Stimulated activated naive B cell treated with anti-CD40 and anti-IgM and Interleukin-4, amounts not matched to agents 10 μg/mL and 1 μg/mL and 100 μg/mL, for 72 hours (primary cell): ENCODE data around the gene PDZRN3.
"Not testable (repeated sequence)": the region's sequence is repeated elsewhere in the genome, so short reads cannot be mapped to it uniquely, and the experiment has no call there.

Experiments used
- ATAC-seq, 2 donors: fragments of 150-1000 bp; cut with Tn5 transposase; replicated peaks; 2 replicates each; pipeline ENCODE4 v1.10.0; 2021; ENCODE audit warnings: moderate library complexity in 1 of 2
- DNase-seq: peaks from one replicate; pipeline ENCODE4 v3.0.0; 2021
- H3K27ac Mint-ChIP-seq: one replicate; pipeline ENCODE4 v1.8.0; 2022; ENCODE audit warnings: mild to moderate bottlenecking, mixed read lengths
- H3K27me3 Mint-ChIP-seq, 2 donors: one replicate each; pipeline ENCODE4 v1.8.0; 2022; ENCODE audit warnings: mixed read lengths in 2 of 2
- H3K36me3 Mint-ChIP-seq, 2 donors: one replicate each; pipeline ENCODE4 v1.8.0; 2022; ENCODE audit warnings: mixed read lengths in 2 of 2, mild to moderate bottlenecking in 1 of 2
- H3K4me1 Mint-ChIP-seq, 2 donors: one replicate each; pipeline ENCODE4 v1.8.0; 2022; ENCODE audit warnings: mixed read lengths in 2 of 2, mild to moderate bottlenecking in 1 of 2
- H3K4me3 Mint-ChIP-seq, 2 donors: one replicate each; pipeline ENCODE4 v1.8.0; 2022; ENCODE audit warnings: mild to moderate bottlenecking in 2 of 2, mixed read lengths in 2 of 2, moderate library complexity in 1 of 2
- H3K9me3 Mint-ChIP-seq, 2 donors: one replicate each; pipeline ENCODE4 v1.8.0; 2022; ENCODE audit warnings: mixed read lengths in 2 of 2, mild to moderate bottlenecking in 1 of 2

Gene PDZRN3

GRCh38 chr3:73475717-73476116 lies 149.0 kb downstream of the PDZRN3 start:
- no peak overlapping the region for H3K27ac Mint-ChIP-seq
- H3K4me3 Mint-ChIP-seq = no peak overlapping the region
- peaks cover 0 to 2% of the 10 kb centered on the region in 2 donors for H3K9me3 Mint-ChIP-seq
- H3K27me3 Mint-ChIP-seq = peaks cover 16 to 33% of the 10 kb centered on the region in 2 donors
- ATAC-seq = no peak
- H3K4me1 Mint-ChIP-seq = no peaks in the 10 kb centered on the region
- DNase-seq = no peak
- no peaks in the 10 kb centered on the region for H3K36me3 Mint-ChIP-seq

GRCh38 chr3:73475175-73475574 lies 149.6 kb downstream of the PDZRN3 start:
- DNase-seq (no peak), ATAC-seq (no peak)
- no peak overlapping the region for H3K27ac Mint-ChIP-seq
- peaks cover 14 to 29% of the 10 kb centered on the region in 2 donors for H3K27me3 Mint-ChIP-seq
- peaks cover 0 to 2% of the 10 kb centered on the region in 2 donors for H3K9me3 Mint-ChIP-seq
- H3K4me3 Mint-ChIP-seq = no peak overlapping the region
- no peaks in the 10 kb centered on the region for H3K4me1 Mint-ChIP-seq
- H3K36me3 Mint-ChIP-seq = no peaks in the 10 kb centered on the region

- Mint-ChIP-seq H3K27ac (no peak overlapping the region), H3K27me3 (peaks cover 14 to 29% of the 10 kb centered on the region in 2 donors), H3K9me3 (peaks cover 0 to 2% of the 10 kb centered on the region in 2 donors), H3K4me3 (no peak overlapping the region), H3K4me1 (no peaks in the 10 kb centered on the region), H3K36me3 (no peaks in the 10 kb centered on the region)
- DNase-seq (no peak), ATAC-seq (no peak)
These were observed 150.1 kb downstream of the PDZRN3 start for GRCh38 chr3:73474619-73475018.

- no peak overlapping the region for H3K27ac Mint-ChIP-seq
- H3K4me1 Mint-ChIP-seq = no peaks in the 10 kb centered on the region
- peaks cover 14 to 29% of the 10 kb centered on the region in 2 donors for H3K27me3 Mint-ChIP-seq
- no peaks in the 10 kb centered on the region for H3K36me3 Mint-ChIP-seq
- ATAC-seq (no peak), DNase-seq (no peak)
- H3K9me3 Mint-ChIP-seq = peaks cover 0 to 2% of the 10 kb centered on the region in 2 donors
- no peak overlapping the region for H3K4me3 Mint-ChIP-seq
These were observed 150.8 kb downstream of the PDZRN3 start for GRCh38 chr3:73473898-73474416.

- H3K36me3 Mint-ChIP-seq = no peaks in the 10 kb centered on the region
- no peak for ATAC-seq
- H3K27ac Mint-ChIP-seq = no peak overlapping the region
- peaks cover 14 to 29% of the 10 kb centered on the region in 2 donors for H3K27me3 Mint-ChIP-seq
- H3K4me1 Mint-ChIP-seq = no peaks in the 10 kb centered on the region
- H3K4me3 Mint-ChIP-seq = no peak overlapping the region
- no peak for DNase-seq
- H3K9me3 Mint-ChIP-seq = peaks cover 0 to 2% of the 10 kb centered on the region in 2 donors
These were observed 151.4 kb downstream of the PDZRN3 start for GRCh38 chr3:73473181-73473897.

- DNase-seq (no peak), ATAC-seq (no peak)
- Mint-ChIP-seq H3K9me3 (no peaks in the 10 kb centered on the region), H3K4me1 (no peaks in the 10 kb centered on the region), H3K27ac (no peak overlapping the region), H3K36me3 (no peaks in the 10 kb centered on the region), H3K4me3 (no peak overlapping the region), H3K27me3 (peaks cover 14 to 37% of the 10 kb centered on the region in 2 donors)
These were observed 152.6 kb downstream of the PDZRN3 start for GRCh38 chr3:73471986-73472787.

- no peak for DNase-seq
- Mint-ChIP-seq H3K4me1 (no peaks in the 10 kb centered on the region), H3K27me3 (peaks cover 14 to 28% of the 10 kb centered on the region in 2 donors), H3K36me3 (no peaks in the 10 kb centered on the region), H3K4me3 (no peak overlapping the region), H3K9me3 (no peaks in the 10 kb centered on the region), H3K27ac (no peak overlapping the region)
- no peak for ATAC-seq
These were observed 153.9 kb downstream of the PDZRN3 start for GRCh38 chr3:73470860-73471259.

- Mint-ChIP-seq H3K27ac (no peak overlapping the region), H3K4me1 (no peaks in the 10 kb centered on the region), H3K36me3 (no peaks in the 10 kb centered on the region), H3K9me3 (no peaks in the 10 kb centered on the region), H3K4me3 (no peak overlapping the region), H3K27me3 (peaks cover 11 to 23% of the 10 kb centered on the region in 2 donors)
- ATAC-seq = no peak
- no peak for DNase-seq
These were observed 155.4 kb downstream of the PDZRN3 start for GRCh38 chr3:73469331-73469730.

- peaks cover 13 to 17% of the 10 kb centered on the region in 2 donors for H3K27me3 Mint-ChIP-seq
- H3K9me3 Mint-ChIP-seq = no peaks in the 10 kb centered on the region
- no peak for DNase-seq
- no peak for ATAC-seq
- no peaks in the 10 kb centered on the region for H3K36me3 Mint-ChIP-seq
- no peak overlapping the region for H3K4me3 Mint-ChIP-seq
- no peak overlapping the region for H3K27ac Mint-ChIP-seq
- no peaks in the 10 kb centered on the region for H3K4me1 Mint-ChIP-seq
These were observed 157.5 kb downstream of the PDZRN3 start for GRCh38 chr3:73467211-73467610.

GRCh38 chr3:73465926-73466325 lies 158.8 kb downstream of the PDZRN3 start:
- no peak for DNase-seq
- no peaks in the 10 kb centered on the region for H3K36me3 Mint-ChIP-seq
- ATAC-seq = no peak
- H3K4me1 Mint-ChIP-seq = no peaks in the 10 kb centered on the region
- H3K4me3 Mint-ChIP-seq = no peak overlapping the region
- H3K27me3 Mint-ChIP-seq = peaks cover 8 to 9% of the 10 kb centered on the region in 2 donors
- H3K9me3 Mint-ChIP-seq = no peaks in the 10 kb centered on the region
- no peak overlapping the region for H3K27ac Mint-ChIP-seq

- not testable (repeated sequence) for H3K4me1 Mint-ChIP-seq, H3K36me3 Mint-ChIP-seq, ATAC-seq, H3K27ac Mint-ChIP-seq, DNase-seq, H3K4me3 Mint-ChIP-seq, H3K9me3 Mint-ChIP-seq
- peaks cover 3 to 14% of the 10 kb centered on the region in 2 donors for H3K27me3 Mint-ChIP-seq
These were observed 160.6 kb downstream of the PDZRN3 start for GRCh38 chr3:73464126-73464525.

GRCh38 chr3:73461547-73461946 lies 163.2 kb downstream of the PDZRN3 start:
- H3K9me3 Mint-ChIP-seq = peaks cover 0 to 1% of the 10 kb centered on the region in 2 donors
- DNase-seq = no peak
- no peaks in the 10 kb centered on the region for H3K4me1 Mint-ChIP-seq
- H3K27ac Mint-ChIP-seq = no peak overlapping the region
- ATAC-seq = no peak
- no peaks in the 10 kb centered on the region for H3K36me3 Mint-ChIP-seq
- no peak overlapping the region for H3K4me3 Mint-ChIP-seq
- H3K27me3 Mint-ChIP-seq = peaks cover 3 to 5% of the 10 kb centered on the region in 2 donors

- Mint-ChIP-seq H3K27ac (no peak overlapping the region), H3K36me3 (no peaks in the 10 kb centered on the region), H3K4me1 (no peaks in the 10 kb centered on the region), H3K4me3 (no peak overlapping the region), H3K27me3 (peaks cover 3 to 5% of the 10 kb centered on the region in 2 donors), H3K9me3 (peaks cover 0 to 1% of the 10 kb centered on the region in 2 donors)
- ATAC-seq = no peak
- no peak for DNase-seq
These were observed 165.0 kb downstream of the PDZRN3 start for GRCh38 chr3:73459711-73460110.

- Mint-ChIP-seq H3K27ac (no peak overlapping the region), H3K4me1 (peaks cover 10 to 16% of the 10 kb centered on the region in 2 donors), H3K4me3 (no peak overlapping the region), H3K27me3 (no peaks in the 10 kb centered on the region), H3K9me3 (no peaks in the 10 kb centered on the region), H3K36me3 (no peaks in the 10 kb centered on the region)
- DNase-seq (no peak), ATAC-seq (no peak)
These were observed 171.1 kb downstream of the PDZRN3 start for GRCh38 chr3:73453666-73454065.

- no peaks in the 10 kb centered on the region for H3K27me3 Mint-ChIP-seq
- no peak overlapping the region for H3K4me3 Mint-ChIP-seq
- H3K9me3 Mint-ChIP-seq = no peaks in the 10 kb centered on the region
- H3K27ac Mint-ChIP-seq = no peak overlapping the region
- ATAC-seq (no peak), DNase-seq (no peak)
- peaks cover 10 to 16% of the 10 kb centered on the region in 2 donors for H3K4me1 Mint-ChIP-seq
- H3K36me3 Mint-ChIP-seq = no peaks in the 10 kb centered on the region
These were observed 172.0 kb downstream of the PDZRN3 start for GRCh38 chr3:73452729-73453128.
